Fibroblast of peridontal ligament (primary cell): ENCODE measurements around the gene LRPAP1.

Experiments used
- DNase-seq: peaks from one replicate; pipeline ENCODE4 v3.0.0-alpha.2; 2010; ENCODE audit errors: extremely low read depth

The LRPAP1 gene

GRCh38 chr4:3472411-3473141 is 59.6 kb downstream of the LRPAP1 start:
- no peak for DNase-seq

- DNase-seq: no peak
Measured at GRCh38 chr4:3471886-3472285, 60.3 kb downstream of the LRPAP1 start.

- no peak for DNase-seq
Measured at GRCh38 chr4:3471098-3471760, 61.0 kb downstream of the LRPAP1 start.

GRCh38 chr4:3470244-3471097 is 61.8 kb downstream of the LRPAP1 start:
- DNase-seq: no peak

GRCh38 chr4:3469386-3470243 is 62.6 kb downstream of the LRPAP1 start:
- no peak for DNase-seq

- no peak for DNase-seq
Measured at GRCh38 chr4:3468804-3469203, 63.4 kb downstream of the LRPAP1 start.

- DNase-seq: no peak
Measured at GRCh38 chr4:3468154-3468553, 64.1 kb downstream of the LRPAP1 start.

- DNase-seq: no peak
Measured at GRCh38 chr4:3467601-3468031, 64.6 kb downstream of the LRPAP1 start.

- DNase-seq: no peak
Measured at GRCh38 chr4:3466691-3467600, 65.3 kb downstream of the LRPAP1 start.

GRCh38 chr4:3465698-3466671 is 66.2 kb downstream of the LRPAP1 start:
- DNase-seq: no peak

GRCh38 chr4:3464911-3465697 is 67.1 kb downstream of the LRPAP1 start:
- no peak for DNase-seq

GRCh38 chr4:3464349-3464905 is 67.8 kb downstream of the LRPAP1 start:
- DNase-seq: no peak

- DNase-seq: no peak
Measured at GRCh38 chr4:3463556-3464348, 68.5 kb downstream of the LRPAP1 start.

- DNase-seq: no peak
Measured at GRCh38 chr4:3462790-3463415, 69.3 kb downstream of the LRPAP1 start, which contains the start of gene DOK7. TSS of gene DOK7 (plus strand) at chr4:3463306. CDS start at chr4:3463376, 70 bp downstream.

GRCh38 chr4:3462321-3462789 is 69.9 kb downstream of the LRPAP1 start:
- no peak for DNase-seq

GRCh38 chr4:3461515-3462291 is 70.5 kb downstream of the LRPAP1 start:
- no peak for DNase-seq
